ENCODE data around the gene KBTBD13.

KBTBD13 gene

GRCh38 chr15:65102912-65103311, 26.4 kb downstream of the KBTBD13 start:
- TF ChIP-seq CTCF (IDR thresholded peaks at IDR 0.05; ENCODE audit: extremely low read depth, insufficient read depth, missing control alignments) = no peak
- no peak for DNase-seq (ENCODE audit: low spot score)
- in situ Hi-C loops (cut with MboI; ENCODE audit: low pct_unique_long_range_greater_than_20kb, low sequenced_read_pairs, unreplicated experiment) = no loop called here

- DNase-seq (ENCODE audit: low spot score) = no peak
- in situ Hi-C loops (cut with MboI; ENCODE audit: low pct_unique_long_range_greater_than_20kb, low sequenced_read_pairs, unreplicated experiment) = no loop called here
- TF ChIP-seq CTCF (IDR thresholded peaks at IDR 0.05; ENCODE audit: extremely low read depth, insufficient read depth, missing control alignments) = no peak
Observed at GRCh38 chr15:65105038-65105437, 28.5 kb downstream of the KBTBD13 start.

GRCh38 chr15:65106011-65106590, 29.6 kb downstream of the KBTBD13 start:
- no peak for TF ChIP-seq CTCF (IDR thresholded peaks at IDR 0.05; ENCODE audit: extremely low read depth, insufficient read depth, missing control alignments)
- no peak for DNase-seq (ENCODE audit: low spot score)
- in situ Hi-C loops (cut with MboI; ENCODE audit: low pct_unique_long_range_greater_than_20kb, low sequenced_read_pairs, unreplicated experiment) = no loop called here

GRCh38 chr15:65110676-65111292, 34.2 kb downstream of the KBTBD13 start:
- no peak for DNase-seq (ENCODE audit: low spot score)
- in situ Hi-C loops (cut with MboI; ENCODE audit: low pct_unique_long_range_greater_than_20kb, low sequenced_read_pairs, unreplicated experiment) = no loop called here
- no peak for TF ChIP-seq CTCF (IDR thresholded peaks at IDR 0.05; ENCODE audit: extremely low read depth, insufficient read depth, missing control alignments)

- in situ Hi-C loops (cut with MboI; ENCODE audit: low pct_unique_long_range_greater_than_20kb, low sequenced_read_pairs, unreplicated experiment) = no loop called here
- TF ChIP-seq CTCF (IDR thresholded peaks at IDR 0.05; ENCODE audit: extremely low read depth, insufficient read depth, missing control alignments) = no peak
- no peak for DNase-seq (ENCODE audit: low spot score)
Observed at GRCh38 chr15:65115086-65115485, 38.5 kb downstream of the KBTBD13 start, which contains the start of gene UBAP1L. TSS of gene UBAP1L (minus strand) at chr15:65115200. CDS start at chr15:65106215, 8,985 bp downstream.

- no peak for DNase-seq (ENCODE audit: low spot score)
- in situ Hi-C loops (cut with MboI; ENCODE audit: low pct_unique_long_range_greater_than_20kb, low sequenced_read_pairs, unreplicated experiment) = no loop called here
Observed at GRCh38 chr15:65115542-65115941, 39.0 kb downstream of the KBTBD13 start.

More at GRCh38 chr15:65115542-65115941, 39.0 kb downstream of the KBTBD13 start:
- no peak for TF ChIP-seq CTCF (IDR thresholded peaks at IDR 0.05; ENCODE audit: extremely low read depth, insufficient read depth, missing control alignments)

All from GM13977 (cell line).